Mesenchymal stem cell (in vitro differentiated cells and primary cell): ENCODE results near the gene TAF13.

ENCODE experiments used
- DNase-seq: peaks from one replicate; pipeline ENCODE4 v3.0.0-alpha.2; 2013
- H2AFZ ChIP-seq: one replicate; pipeline ENCODE4 v1.6.1; 2013; ENCODE audit warnings: low read depth, mild to moderate bottlenecking, control low read depth, inconsistent platforms, low read length, moderate library complexity
- H2AK5ac ChIP-seq: 2 replicates; pipeline ENCODE4 v1.6.1; 2013; ENCODE audit warnings: low read length, moderate library complexity, mild to moderate bottlenecking, inconsistent platforms; ENCODE audit not compliant: severe bottlenecking
- H2BK120ac ChIP-seq: one replicate; pipeline ENCODE4 v1.6.1; 2013; ENCODE audit warnings: low read depth, mild to moderate bottlenecking, inconsistent platforms, low read length, moderate library complexity
- H2BK12ac ChIP-seq, 2 experiments: one replicate each; pipeline ENCODE4 v1.6.1; 2013; ENCODE audit warnings: inconsistent platforms in 2 of 2, low read length in 2 of 2, mild to moderate bottlenecking in 2 of 2, moderate library complexity in 2 of 2, control low read depth in 1 of 2
- H2BK15ac ChIP-seq: one replicate; pipeline ENCODE4 v1.6.1; 2013; ENCODE audit warnings: mild to moderate bottlenecking, low read depth, inconsistent platforms; ENCODE audit not compliant: poor library complexity, severe bottlenecking
- H2BK5ac ChIP-seq: 2 replicates; pipeline ENCODE4 v1.6.1; 2013; ENCODE audit warnings: low read depth, mild to moderate bottlenecking, low read length, control low read depth, inconsistent platforms; ENCODE audit not compliant: poor library complexity, severe bottlenecking
- H3K14ac ChIP-seq, 2 experiments: one replicate each; pipeline ENCODE4 v1.6.1; 2013; ENCODE audit warnings: inconsistent platforms in 2 of 2, low read length in 2 of 2, control low read depth in 1 of 2, mild to moderate bottlenecking in 1 of 2, moderate library complexity in 1 of 2
- H3K18ac ChIP-seq, 2 experiments: one replicate each; pipeline ENCODE4 v1.6.1; 2013; ENCODE audit warnings: inconsistent platforms in 2 of 2, low read length in 2 of 2, control low read depth in 1 of 2, low read depth in 1 of 2, mild to moderate bottlenecking in 1 of 2
- H3K23ac ChIP-seq, 2 experiments: one replicate each; pipeline ENCODE4 v1.6.1; 2013; ENCODE audit warnings: inconsistent platforms in 2 of 2, low read length in 2 of 2, mild to moderate bottlenecking in 2 of 2, moderate library complexity in 2 of 2, control low read depth in 1 of 2
- H3K27ac ChIP-seq: 2 replicates; pipeline ENCODE4 v1.5.1; 2013; ENCODE audit warnings: mild to moderate bottlenecking, moderate library complexity, low read length, control low read depth, inconsistent platforms; ENCODE audit not compliant: poor library complexity, severe bottlenecking
- H3K27me3 ChIP-seq, 2 experiments: 2 replicates each; pipeline versions ENCODE4 v1.6.1 to v1.7.0; 2013; ENCODE audit warnings: low read length in 2 of 2, mild to moderate bottlenecking in 2 of 2, moderate library complexity in 2 of 2, control low read depth in 1 of 2, inconsistent platforms in 1 of 2; ENCODE audit not compliant: control insufficient read depth in 1 of 2, insufficient read depth in 1 of 2
- H3K36me3 ChIP-seq, 2 experiments: 2 replicates each; pipeline versions ENCODE4 v1.6.1 to v1.7.0; 2013; ENCODE audit warnings: low read length in 2 of 2, control low read depth in 1 of 2, inconsistent platforms in 1 of 2, low read depth in 1 of 2, mild to moderate bottlenecking in 1 of 2; ENCODE audit not compliant: insufficient read depth in 2 of 2, control insufficient read depth in 1 of 2
- H3K4ac ChIP-seq, 2 experiments: one replicate each; pipeline ENCODE4 v1.6.1; 2013; ENCODE audit warnings: inconsistent platforms in 2 of 2, low read length in 2 of 2, mild to moderate bottlenecking in 2 of 2, moderate library complexity in 2 of 2, control low read depth in 1 of 2, low read depth in 1 of 2
- H3K4me1 ChIP-seq: 2 replicates; pipeline ENCODE4 v1.6.1; 2013; ENCODE audit warnings: low read depth, low read length, control low read depth; ENCODE audit not compliant: control insufficient read depth, insufficient read depth
- H3K4me2 ChIP-seq: 2 replicates; pipeline ENCODE4 v1.6.1; 2013; ENCODE audit warnings: low read length, mild to moderate bottlenecking, inconsistent platforms; ENCODE audit not compliant: poor library complexity, severe bottlenecking
- H3K4me3 ChIP-seq, 2 experiments: 2 replicates each; pipeline versions ENCODE4 v1.5.1 to v1.7.0; 2013; ENCODE audit warnings: low read length in 2 of 2, mild to moderate bottlenecking in 2 of 2, control low read depth in 1 of 2, low read depth in 1 of 2; ENCODE audit not compliant: insufficient read depth in 1 of 2
- H3K79me1 ChIP-seq: replicated peaks from 2 replicates; pipeline ENCODE4 v1.6.1; 2013; ENCODE audit warnings: mild to moderate bottlenecking, control low read depth, low read length, inconsistent platforms; ENCODE audit not compliant: poor library complexity, severe bottlenecking
- H3K9ac ChIP-seq: 2 replicates; pipeline ENCODE4 v1.7.0; 2013; ENCODE audit warnings: mild to moderate bottlenecking, low read length, moderate library complexity
- H3K9me3 ChIP-seq: 2 replicates; pipeline ENCODE4 v1.7.0; 2013; ENCODE audit warnings: mild to moderate bottlenecking, low read length; ENCODE audit not compliant: control insufficient read depth
- H4K8ac ChIP-seq: one replicate; pipeline ENCODE4 v1.6.1; 2013; ENCODE audit warnings: inconsistent platforms, mild to moderate bottlenecking, low read length, moderate library complexity
- H4K91ac ChIP-seq: one replicate; pipeline ENCODE4 v1.6.1; 2013; ENCODE audit warnings: mild to moderate bottlenecking, low read length, inconsistent platforms
- WGBS: methylation state at CpG from one replicate; pipeline ENCODE4 v1.1.7; 2013; ENCODE audit warnings: mixed read lengths; 5-methylcytosine and 5-hydroxymethylcytosine counted together

TAF13 gene

GRCh38 chr1:109065137-109065536 is 10.7 kb downstream of the TAF13 start:
- Histone ChIP-seq H2BK120ac (no peak overlapping the region), H3K79me1 (peaks cover 6% of the 10 kb centered on the region), H3K36me3 (peaks cover 41 to 66% of the 10 kb centered on the region in 2 experiments), H2AFZ (no peak overlapping the region), H3K14ac (no peak overlapping the region), H4K91ac (no peak overlapping the region), H3K18ac (no peak overlapping the region), H3K23ac (no peak overlapping the region), H3K9ac (no peak overlapping the region), H2BK15ac (no peak overlapping the region), H4K8ac (no peak overlapping the region), H3K4me3 (no peak overlapping the region), H3K4ac (no peak overlapping the region), H2BK5ac (no peak overlapping the region), H3K27me3 (no peaks in the 10 kb centered on the region), H3K4me1 (peaks cover 4% of the 10 kb centered on the region), H3K27ac (no peak overlapping the region), H3K4me2 (no peak overlapping the region), H2BK12ac (no peak overlapping the region), H3K9me3 (no peaks in the 10 kb centered on the region), H2AK5ac (no peak overlapping the region)
- DNase-seq: no peak
- 100% methylated on average over 1 of the region's 3 CpGs for WGBS

- H3K27me3 ChIP-seq: no peaks in the 10 kb centered on the region
- no peak overlapping the region for H2AFZ ChIP-seq
- H3K79me1 ChIP-seq: peaks cover 3% of the 10 kb centered on the region
- H3K9me3 ChIP-seq: no peaks in the 10 kb centered on the region
- H3K9ac ChIP-seq: no peak overlapping the region
- peaks cover 21 to 32% of the 10 kb centered on the region in 2 experiments for H3K36me3 ChIP-seq
- peaks cover 4% of the 10 kb centered on the region for H3K4me1 ChIP-seq
- DNase-seq: no peak
- no peak overlapping the region for H2BK12ac ChIP-seq
- H2BK5ac ChIP-seq: no peak overlapping the region
- no peak overlapping the region for H3K4ac ChIP-seq
- no peak overlapping the region for H4K91ac ChIP-seq
- no peak overlapping the region for H3K14ac ChIP-seq
- H2AK5ac ChIP-seq: no peak overlapping the region
- H3K4me2 ChIP-seq: no peak overlapping the region
- H3K18ac ChIP-seq: no peak overlapping the region
- H2BK120ac ChIP-seq: no peak overlapping the region
- no peak overlapping the region for H3K23ac ChIP-seq
- H4K8ac ChIP-seq: no peak overlapping the region
- H3K27ac ChIP-seq: no peak overlapping the region
- no peak overlapping the region for H2BK15ac ChIP-seq
- WGBS: 97% methylated on average over 3 of the region's 4 CpGs
- no peak overlapping the region for H3K4me3 ChIP-seq
These were observed 14.6 kb downstream of the TAF13 start for GRCh38 chr1:109061183-109061582.

- H2BK15ac ChIP-seq: no peak overlapping the region
- no peak overlapping the region for H3K4me2 ChIP-seq
- H3K4me1 ChIP-seq: peaks cover 4% of the 10 kb centered on the region
- no peak overlapping the region for H2BK5ac ChIP-seq
- no peak overlapping the region for H2AFZ ChIP-seq
- no peak overlapping the region for H2BK12ac ChIP-seq
- H3K79me1 ChIP-seq: peaks cover 3% of the 10 kb centered on the region
- no peak overlapping the region for H3K23ac ChIP-seq
- WGBS: 93% methylated on average over 7 of the region's 7 CpGs
- no peak overlapping the region for H3K14ac ChIP-seq
- H2AK5ac ChIP-seq: no peak overlapping the region
- H3K27ac ChIP-seq: no peak overlapping the region
- H3K27me3 ChIP-seq: no peaks in the 10 kb centered on the region
- no peak overlapping the region for H4K91ac ChIP-seq
- no peak overlapping the region for H3K18ac ChIP-seq
- H4K8ac ChIP-seq: no peak overlapping the region
- H3K9ac ChIP-seq: no peak overlapping the region
- DNase-seq: no peak
- H3K36me3 ChIP-seq: peaks cover 21 to 27% of the 10 kb centered on the region in 2 experiments
- no peaks in the 10 kb centered on the region for H3K9me3 ChIP-seq
- no peak overlapping the region for H3K4ac ChIP-seq
- H3K4me3 ChIP-seq: no peak overlapping the region
- H2BK120ac ChIP-seq: no peak overlapping the region
These were observed 15.1 kb downstream of the TAF13 start for GRCh38 chr1:109060707-109061106.

GRCh38 chr1:109059026-109059425 is 16.8 kb downstream of the TAF13 start:
- Histone ChIP-seq H3K4me2 (no peak overlapping the region), H2BK5ac (no peak overlapping the region)

More at GRCh38 chr1:109059026-109059425, 16.8 kb downstream of the TAF13 start:
- Histone ChIP-seq H4K91ac (no peak overlapping the region), H3K23ac (no peak overlapping the region), H2AK5ac (no peak overlapping the region), H3K4me1 (peaks cover 4% of the 10 kb centered on the region), H4K8ac (no peak overlapping the region), H3K9me3 (no peaks in the 10 kb centered on the region), H3K14ac (no peak overlapping the region), H2BK15ac (no peak overlapping the region), H3K79me1 (no peaks in the 10 kb centered on the region), H3K9ac (no peak overlapping the region), H2AFZ (no peak overlapping the region), H3K4ac (no peak overlapping the region), H3K18ac (no peak overlapping the region), H3K27me3 (no peaks in the 10 kb centered on the region), H2BK12ac (no peak overlapping the region), H3K4me3 (no peak overlapping the region), H2BK120ac (no peak overlapping the region), H3K27ac (no peak overlapping the region), H3K36me3 (peaks cover 12 to 17% of the 10 kb centered on the region in 2 experiments)
- DNase-seq: no peak
